GM19463 (cell line): ENCODE data around the gene ODC1.

Experiments
- ATAC-seq: cut with Tn5 transposase; IDR thresholded peaks from one replicate; pipeline ENCODE4 v1.9.1; 2021; ENCODE audit warnings: mild to moderate bottlenecking, moderate library complexity; ENCODE audit not compliant: unreplicated experiment

The ODC1 gene

DNA sequence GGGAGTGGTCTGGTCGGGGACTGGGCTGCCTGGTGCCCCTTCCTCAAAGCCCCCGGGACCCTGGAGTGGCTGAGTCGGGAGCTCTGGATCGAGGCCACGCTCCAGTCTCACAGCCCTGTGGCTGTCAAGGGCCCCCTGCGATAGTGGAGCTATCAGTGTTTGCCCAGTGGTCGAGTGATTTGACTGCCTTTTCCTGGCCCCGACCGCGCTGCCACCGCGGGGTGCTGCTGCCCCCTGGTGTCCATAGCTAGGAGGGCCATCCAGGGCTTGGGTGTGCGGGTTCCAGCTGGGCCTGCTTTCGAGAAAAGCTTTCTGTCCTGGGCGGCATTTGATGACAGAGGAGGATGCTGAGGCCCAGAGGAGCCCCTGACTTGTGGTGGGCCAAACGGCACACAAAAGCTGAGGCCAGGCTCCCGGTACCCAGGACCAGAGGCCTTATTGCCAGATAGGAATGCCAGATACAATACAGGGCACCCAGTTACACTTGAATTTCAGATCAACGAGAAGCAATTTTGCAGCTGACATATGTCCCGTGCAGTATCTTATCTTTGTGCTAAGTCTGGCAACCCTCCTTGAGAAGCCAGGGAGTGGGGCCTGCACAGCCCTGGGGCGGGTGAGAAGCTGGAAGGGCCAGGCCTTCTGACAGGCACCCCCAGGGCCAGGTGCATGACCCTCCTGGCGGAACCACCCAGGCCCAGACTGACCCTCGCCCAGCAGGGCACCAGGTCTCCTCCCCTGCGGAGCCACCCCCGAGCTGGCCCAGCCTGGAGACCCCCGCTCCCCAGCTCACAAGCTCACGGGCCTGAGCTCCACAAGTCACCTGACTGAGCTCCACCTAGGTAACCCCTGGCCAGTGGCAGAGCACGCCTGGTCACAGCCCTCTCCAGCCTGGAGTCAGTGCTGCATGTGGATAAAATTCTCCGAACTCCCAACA, 13.0 kb downstream of the ODC1 start:
- no peak for ATAC-seq

GRCh38 chr2:10433947-10434885, 13.9 kb downstream of the ODC1 start:
- ATAC-seq, result no peak

- ATAC-seq, result no peak
Observed at GRCh38 chr2:10433264-10433946, 14.7 kb downstream of the ODC1 start.

DNA sequence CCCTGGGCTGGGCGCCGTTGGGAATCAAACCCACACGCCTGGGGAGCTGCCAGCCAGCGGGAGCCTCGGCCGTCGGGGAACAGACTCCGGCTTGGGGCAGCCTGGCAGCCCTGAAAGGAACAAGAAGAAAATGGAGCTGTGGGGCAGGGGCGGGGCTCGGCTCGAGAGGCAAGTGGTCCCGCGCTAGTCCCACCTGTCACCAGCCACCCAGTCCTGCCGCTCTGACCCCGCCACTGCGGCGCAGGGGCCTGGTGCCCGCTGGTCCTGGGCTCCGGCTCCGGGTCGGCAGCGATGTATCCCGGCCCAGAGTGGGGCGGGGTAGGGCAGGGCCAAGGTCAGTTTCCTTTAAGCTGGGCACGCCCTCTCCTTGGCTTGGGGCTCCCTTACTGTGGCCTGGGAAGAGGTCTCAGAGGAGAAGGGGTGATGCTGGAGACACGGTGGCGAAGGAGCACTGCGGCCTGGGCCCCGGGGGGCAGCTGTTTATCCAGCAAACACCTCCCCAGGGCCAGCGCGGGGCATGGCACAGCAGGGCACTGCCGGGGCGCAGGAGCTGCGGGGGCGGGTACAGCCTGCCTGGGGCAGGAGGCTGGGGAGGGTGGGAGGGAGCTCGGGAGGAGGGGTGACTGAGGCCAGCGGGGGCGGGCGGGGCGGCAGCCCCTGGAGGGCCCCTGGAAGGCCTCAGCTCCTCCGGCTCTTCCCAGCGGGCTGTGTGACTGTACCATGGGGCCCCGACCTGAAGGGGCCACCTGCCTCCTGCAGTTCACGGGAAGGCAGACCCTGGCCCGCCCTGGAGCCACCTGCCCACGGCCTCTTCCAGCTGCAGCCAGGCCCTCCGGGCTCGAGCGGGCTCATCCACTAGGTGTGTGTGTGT, 15.6 kb downstream of the ODC1 start:
- no peak for ATAC-seq

DNA sequence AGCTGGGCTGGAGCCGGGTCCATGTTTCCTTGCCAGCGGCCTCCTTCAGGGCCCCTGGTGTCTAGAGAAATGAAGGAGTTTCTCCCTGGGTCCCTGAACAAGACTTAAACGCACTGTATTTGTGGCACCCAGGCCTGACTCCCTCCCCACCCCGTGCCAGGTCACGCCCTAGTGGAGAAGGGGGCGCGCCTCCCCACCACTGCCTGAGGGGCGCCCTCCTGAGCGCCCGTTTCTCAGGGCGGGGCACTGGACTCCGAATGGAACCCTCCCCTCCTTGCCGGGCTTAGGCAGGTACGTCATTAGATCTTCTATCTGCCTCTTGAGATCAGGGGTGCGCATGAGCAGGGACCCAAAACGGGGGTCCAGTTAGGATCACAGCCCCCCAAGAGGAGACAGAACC, 16.3 kb downstream of the ODC1 start:
- no peak for ATAC-seq

- ATAC-seq, result no peak
Observed at GRCh38 chr2:10430886-10431622, 17.1 kb downstream of the ODC1 start.

- ATAC-seq, result no peak
Observed at GRCh38 chr2:10428924-10429323, 19.2 kb downstream of the ODC1 start.

DNA sequence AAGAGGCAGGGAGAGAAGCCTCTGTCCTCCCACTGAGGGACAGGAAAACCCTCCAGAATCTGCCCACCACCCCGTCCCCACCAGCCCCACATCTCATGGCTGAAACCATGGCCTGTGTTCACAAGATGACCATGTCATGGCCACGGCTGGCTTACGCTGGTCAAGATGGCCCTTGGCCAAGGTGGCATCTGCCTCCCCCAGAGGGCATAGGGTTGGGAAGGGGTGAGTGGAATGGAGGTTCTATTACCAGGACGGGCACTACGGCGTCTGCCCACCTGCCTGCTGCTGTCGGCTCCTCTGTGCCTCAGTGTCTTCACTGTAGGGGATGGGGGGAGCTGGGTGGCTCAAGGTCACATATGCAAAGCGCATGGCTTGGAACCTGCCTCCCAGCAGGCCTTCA, 19.8 kb downstream of the ODC1 start:
- ATAC-seq, result no peak

- no peak for ATAC-seq
Observed at GRCh38 chr2:10427618-10427949, 20.5 kb downstream of the ODC1 start.

DNA sequence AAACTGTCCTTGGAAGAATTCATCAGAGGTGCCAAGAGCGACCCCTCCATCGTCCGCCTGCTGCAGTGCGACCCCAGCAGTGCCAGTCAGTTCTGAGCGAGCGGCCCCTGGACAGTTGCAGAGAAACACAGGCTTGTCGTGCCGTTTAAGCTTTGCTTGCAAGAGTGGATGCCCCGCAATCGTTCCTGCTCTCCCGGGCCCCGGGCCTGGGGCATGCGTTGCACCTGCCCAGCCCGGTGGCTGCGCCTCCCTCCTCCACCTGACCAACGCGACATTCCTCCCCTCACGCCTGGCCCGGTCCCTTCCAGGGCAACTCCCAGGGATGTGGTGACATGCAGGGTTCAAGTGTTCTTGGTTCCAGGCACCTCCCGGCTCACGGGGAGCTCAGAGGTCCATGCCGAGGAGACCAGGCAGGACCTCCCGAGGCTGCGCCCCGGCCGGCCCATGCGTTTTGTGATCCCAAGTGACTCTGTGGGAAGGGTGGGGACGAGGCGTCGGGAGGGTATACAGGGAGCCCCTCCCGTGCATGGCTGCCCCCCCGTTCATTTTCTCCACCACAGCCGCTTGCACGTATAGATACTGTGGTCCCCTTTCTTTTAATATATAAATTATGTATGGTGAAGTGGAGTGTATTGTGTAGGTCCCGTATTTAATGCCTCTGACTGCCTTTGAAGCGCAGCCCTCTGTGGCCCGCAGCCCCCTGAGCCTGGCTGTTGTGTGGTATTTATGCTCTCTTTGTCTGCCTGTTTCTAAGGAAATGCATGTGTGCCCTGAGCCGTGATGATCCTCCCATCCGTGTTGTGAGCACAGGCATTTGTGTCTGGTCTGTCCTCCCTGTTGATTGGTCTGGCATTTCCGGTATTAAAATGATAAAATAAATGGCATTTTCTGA, 21.2 kb downstream of the ODC1 start:
- ATAC-seq, result no peak

GRCh38 chr2:10425699-10426098, 22.4 kb downstream of the ODC1 start:
- ATAC-seq, result no peak

- ATAC-seq, result no peak
Observed at GRCh38 chr2:10424916-10425505, 23.1 kb downstream of the ODC1 start.

GRCh38 chr2:10424051-10424450, 24.1 kb downstream of the ODC1 start:
- no peak for ATAC-seq

GRCh38 chr2:10423400-10423774, 24.7 kb downstream of the ODC1 start:
- ATAC-seq, result no peak

- no peak for ATAC-seq
Observed at GRCh38 chr2:10422732-10423399, 25.3 kb downstream of the ODC1 start.

GRCh38 chr2:10422251-10422650, 25.9 kb downstream of the ODC1 start:
- no peak for ATAC-seq

DNA sequence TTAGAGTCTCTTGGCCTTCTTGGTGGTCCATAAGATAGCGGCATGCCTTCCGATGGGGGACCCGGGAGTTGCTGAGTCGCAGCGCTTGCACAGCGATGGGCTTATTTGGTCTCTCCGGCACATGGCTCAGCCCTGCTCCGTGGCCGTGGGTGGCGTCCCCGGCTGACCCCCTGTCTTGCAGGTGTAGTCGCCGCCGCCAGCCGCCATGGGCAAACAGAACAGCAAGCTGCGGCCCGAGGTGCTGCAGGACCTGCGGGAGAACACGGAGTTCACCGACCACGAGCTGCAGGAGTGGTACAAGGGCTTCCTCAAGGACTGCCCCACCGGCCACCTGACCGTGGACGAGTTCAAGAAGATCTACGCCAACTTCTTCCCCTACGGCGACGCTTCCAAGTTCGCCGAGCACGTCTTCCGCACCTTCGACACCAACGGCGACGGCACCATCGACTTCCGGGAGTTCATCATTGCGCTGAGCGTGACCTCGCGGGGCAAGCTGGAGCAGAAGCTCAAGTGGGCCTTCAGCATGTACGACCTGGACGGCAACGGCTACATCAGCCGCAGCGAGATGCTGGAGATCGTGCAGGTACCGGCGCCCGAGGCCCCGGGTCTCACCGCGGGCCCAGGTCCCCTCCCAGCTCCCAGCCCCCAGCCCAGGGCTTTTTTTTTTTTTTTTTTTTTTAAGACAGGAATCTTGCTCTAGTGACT, 28.4 kb downstream of the ODC1 start:
- ATAC-seq, result no peak
